SK-N-SH (cell line): Measurements from ENCODE around the gene SINHCAF. TPM values are rescaled to one million over a fixed set of nuclear protein-coding genes. Genes with fewer than 3 reads are reported as not detected.

Experiments
- CTCF ChIA-PET: fragments of 300-600, 350-600 bp; formaldehyde crosslinking; extraction: SDS; loops from one replicate; lab custom pipeline; 2021; lab: Yijun Ruan, JAX
- POLR2A ChIA-PET: fragments of 350-600 bp; sonication (Branson Sonifier 250); formaldehyde crosslinking; extraction: SDS; loops from one replicate; lab custom pipeline; 2020; ENCODE audit warnings: antibody characterized with exemption, inconsistent platforms; lab: Yijun Ruan, JAX
- DNase-seq: peaks from one replicate; pipeline ENCODE4 v3.0.0; 2012
- H2AFZ ChIP-seq: fragments of 200-600 bp; sonication (generic); 2 replicates; pipeline ENCODE4 v1.8.1; 2016; ENCODE audit warnings: antibody characterized with exemption, mild to moderate bottlenecking, low read depth
- H3F3A ChIP-seq: fragments of 200-600 bp; sonication (generic); replicated peaks from 2 replicates; pipeline ENCODE3; 2016; ENCODE audit warnings: antibody characterized with exemption, mild to moderate bottlenecking; ENCODE audit not compliant: insufficient read depth
- H3K27ac ChIP-seq, 2 experiments: fragments of 200-500 bp in 1 of 2; fragments of 200-600 bp in 1 of 2; sonication (Bioruptor generic) in 1 of 2; sonication (generic), shearing (Covaris generic) in 1 of 2; 2 replicates each; pipeline versions ENCODE4 v1.5.1 to v1.6.1; 2014 to 2016; ENCODE audit warnings: low read depth in 2 of 2, inconsistent platforms in 1 of 2, low read length in 1 of 2, mild to moderate bottlenecking in 1 of 2, mixed read lengths in 1 of 2
- H3K27me3 ChIP-seq: fragments of 200-600 bp; sonication (generic), shearing (Covaris generic); 2 replicates; pipeline ENCODE4 v1.6.1; 2016; ENCODE audit warnings: mixed run types; ENCODE audit not compliant: insufficient read depth
- H3K36me3 ChIP-seq, 2 experiments: fragments of 200-500 bp in 1 of 2; fragments of 200-600 bp in 1 of 2; sonication (Bioruptor generic) in 1 of 2; sonication (generic) in 1 of 2; replicated peaks in 1 of 2; 2 replicates each; pipeline versions ENCODE3 to v1.5.1; 2014 to 2016; ENCODE audit warnings: low read length in 1 of 2, mild to moderate bottlenecking in 1 of 2; ENCODE audit not compliant: insufficient read depth in 2 of 2, control insufficient read depth in 1 of 2
- H3K4me1 ChIP-seq, 2 experiments: fragments of 200-500 bp in 1 of 2; fragments of 200-600 bp in 1 of 2; sonication (Bioruptor generic) in 1 of 2; sonication (generic), shearing (Covaris generic) in 1 of 2; 2 replicates each; pipeline versions ENCODE4 v1.5.1 to v1.6.1; 2014 to 2016; ENCODE audit warnings: low read depth in 1 of 2, low read length in 1 of 2, mixed run types in 1 of 2; ENCODE audit not compliant: insufficient read depth in 2 of 2, control insufficient read depth in 1 of 2
- H3K4me2 ChIP-seq: fragments of 200-600 bp; sonication (generic), shearing (Covaris generic); 2 replicates; pipeline ENCODE4 v1.6.1; 2017; ENCODE audit warnings: mixed run types
- H3K4me3 ChIP-seq, 2 experiments: fragments of 200-500 bp in 1 of 2; fragments of 200-600 bp in 1 of 2; sonication (Bioruptor generic) in 1 of 2; sonication (generic), shearing (Covaris generic) in 1 of 2; 2 replicates each; pipeline versions ENCODE4 v1.5.1 to v1.8.1; 2014 to 2016; ENCODE audit warnings: low read depth in 2 of 2, inconsistent platforms in 1 of 2, low read length in 1 of 2, mild to moderate bottlenecking in 1 of 2, mixed read lengths in 1 of 2, moderate library complexity in 1 of 2
- H3K79me2 ChIP-seq: fragments of 200-600 bp; sonication (generic); 2 replicates; pipeline ENCODE4 v1.8.1; 2017; ENCODE audit warnings: mild to moderate bottlenecking; ENCODE audit not compliant: insufficient read depth
- H3K9ac ChIP-seq: fragments of 200-600 bp; sonication (generic); 2 replicates; pipeline ENCODE4 v1.6.1; 2017; ENCODE audit warnings: mixed run types
- H3K9me2 ChIP-seq: fragments of 200-600 bp; sonication (generic); 2 replicates; pipeline ENCODE4 v1.6.1; 2017; ENCODE audit warnings: mixed run types
- H3K9me3 ChIP-seq: fragments of 200-600 bp; sonication (generic); 2 replicates; pipeline ENCODE4 v1.6.1; 2017; ENCODE audit warnings: mixed run types, mild to moderate bottlenecking, moderate library complexity
- H4K20me1 ChIP-seq: fragments of 200-600 bp; sonication (generic); 2 replicates; pipeline ENCODE4 v1.6.1; 2017; ENCODE audit warnings: mild to moderate bottlenecking, mixed run types; ENCODE audit not compliant: insufficient read depth
- CTCF ChIP-seq: fragments of 200-600 bp; sonication (generic); IDR thresholded peaks from 2 replicates; pipeline ENCODE4 v1.6.1; 2017; ENCODE audit warnings: antibody characterized with exemption, mild to moderate bottlenecking, moderate library complexity
- GATA2 ChIP-seq: sonication (generic); formaldehyde crosslinking; IDR thresholded peaks from 2 replicates; pipeline ENCODE4 v1.5.0; 2020; ENCODE audit warnings: mild to moderate bottlenecking, missing genetic modification reagents
- IRF3 ChIP-seq: fragments of 150-350 bp; IDR thresholded peaks from 2 replicates; pipeline ENCODE4 v1.6.1; 2016; ENCODE audit warnings: mild to moderate bottlenecking, low read depth, low read length
- JUND ChIP-seq: IDR thresholded peaks from 2 replicates; pipeline ENCODE4 v1.4.0; 2012
- MXI1 ChIP-seq: IDR thresholded peaks from 2 replicates; pipeline ENCODE4 v1.6.1; 2012; ENCODE audit warnings: mild to moderate bottlenecking, low read depth, low read length, improper control_type of control experiment
- SMC3 ChIP-seq: IDR thresholded peaks from 2 replicates; pipeline ENCODE4 v1.6.1; 2012; ENCODE audit warnings: low read depth, low read length, improper control_type of control experiment
- ZBTB33 ChIP-seq: IDR thresholded peaks from 2 replicates; pipeline ENCODE4 v1.4.0; 2012; ENCODE audit warnings: low read depth, borderline replicate concordance
- WGBS: methylation state at CpG from one replicate; pipeline ENCODE4 v1.1.6; 2017; ENCODE audit warnings: low lambda C conversion rate; 5-methylcytosine and 5-hydroxymethylcytosine counted together
- polyA plus RNA-seq, 3 experiments: library from polyadenylated mRNA; depleted of rRNA; stranded (reverse); fragments of >200 nt; gene quantifications; 2 replicates each; pipeline ENCODE4 v1.2.3, GENCODE V29; 2012

SINHCAF gene
- polyA plus RNA-seq, 1 of the 3 experiments (the other 2 are of a cell fraction) = 22.2 TPM

- Histone ChIP-seq H2AFZ (no peak overlapping the region), H3K4me3 (no peak overlapping the region), H3F3A (peaks cover 3% of the 10 kb centered on the region), H3K9me2 (no peaks in the 10 kb centered on the region), H3K4me2 (no peak overlapping the region), H3K79me2 (no peaks in the 10 kb centered on the region), H3K36me3 (no peaks in the 10 kb centered on the region), H3K27me3 (no peaks in the 10 kb centered on the region), H3K9me3 (no peaks in the 10 kb centered on the region), H3K9ac (no peak overlapping the region), H4K20me1 (no peaks in the 10 kb centered on the region), H3K4me1 (no peaks in the 10 kb centered on the region), H3K27ac (no peak overlapping the region)
- WGBS = 89% methylated on average over 3 of the region's 3 CpGs
- no peak for DNase-seq
- POLR2A ChIA-PET = no interaction called here
- CTCF ChIA-PET = interaction anchor here (1.2 to 11.8 kb wide), 3 partner anchors 9 to 12 kb away, joined by 3 to 100 read pairs (median 14); no protein-coding TSS in a partner anchor
- TF ChIP-seq IRF3 (no peak), MXI1 (no peak), CTCF (no peak), JUND (no peak), GATA2 (CRISPR knock-in tag) (no peak), SMC3 (no peak)
Observed at GRCh38 chr12:31263661-31264060, 62.3 kb downstream of the SINHCAF start.

- H3K9me3 ChIP-seq = no peaks in the 10 kb centered on the region
- no peak overlapping the region for H3K27ac ChIP-seq
- no peaks in the 10 kb centered on the region for H3K4me1 ChIP-seq
- no peaks in the 10 kb centered on the region for H4K20me1 ChIP-seq
- H3F3A ChIP-seq = peaks cover 3% of the 10 kb centered on the region
- no peak overlapping the region for H3K4me2 ChIP-seq
- WGBS = 100% methylated on average over 2 of the region's 2 CpGs
- ChIA-PET CTCF (interaction anchor here (1.4 to 11.8 kb wide), 3 partner anchors 9 to 11 kb away, joined by 3 to 100 read pairs (median 14); no protein-coding TSS in a partner anchor), POLR2A (no interaction called here)
- no peaks in the 10 kb centered on the region for H3K27me3 ChIP-seq
- no peaks in the 10 kb centered on the region for H3K79me2 ChIP-seq
- no peaks in the 10 kb centered on the region for H3K36me3 ChIP-seq
- DNase-seq = no peak
- H3K4me3 ChIP-seq = no peak overlapping the region
- H3K9ac ChIP-seq = no peak overlapping the region
- H2AFZ ChIP-seq = no peak overlapping the region
- no peak for TF ChIP-seq ZBTB33
- H3K9me2 ChIP-seq = no peaks in the 10 kb centered on the region
Observed at GRCh38 chr12:31261744-31262143, 64.2 kb downstream of the SINHCAF start.
